B cell (primary cell): ENCODE measurements around the gene ST6GALNAC1. TPM values are rescaled to one million over a fixed set of nuclear protein-coding genes. Genes with fewer than 3 reads are reported as not detected.

Source experiments
- ATAC-seq: fragments of 200-7000 bp; cut with Tn5 transposase; one replicate; pipeline ENCODE4 v1.10.0; 2021; ENCODE audit warnings: low read depth, mild to moderate bottlenecking, moderate number of reproducible peaks, moderate library complexity
- CTCF ChIA-PET: fragments of 350-600 bp; sonication (Branson Sonifier 250); formaldehyde crosslinking; loops from one replicate; lab custom pipeline; 2021; ENCODE audit warnings: antibody characterized with exemption, inconsistent platforms; lab: Charles Lee
- POLR2A ChIA-PET: fragments of 350-600 bp; sonication (Branson Sonifier 250); formaldehyde crosslinking; loops from one replicate; lab custom pipeline; 2021; ENCODE audit warnings: antibody characterized with exemption; lab: Charles Lee
- DNase-seq: peaks from one replicate; pipeline ENCODE4 v3.0.0; 2013
- H2AFZ ChIP-seq: 2 replicates; pipeline ENCODE4 v1.6.1; 2012; ENCODE audit warnings: mild to moderate bottlenecking, low read depth, low read length; ENCODE audit not compliant: insufficient read depth, poor library complexity, severe bottlenecking
- H3K27ac ChIP-seq, 2 donors: 1 replicate in 1 of 2; 2 replicates in 1 of 2; pipeline ENCODE4 v1.5.1; 2012 to 2013; ENCODE audit warnings: low read length in 2 of 2, mild to moderate bottlenecking in 2 of 2, moderate library complexity in 1 of 2
- H3K27me3 ChIP-seq, 4 experiments: fragments of 200-600 bp in 1 of 4; sonication (generic) in 1 of 4; replicated peaks in 1 of 4; 1 replicate in 2 of 4; 2 replicates in 2 of 4; pipeline versions ENCODE4 v1.6.1 to v1.7.0; 2013 to 2016; ENCODE audit warnings: low read length in 3 of 4, mild to moderate bottlenecking in 2 of 4, mixed read lengths in 1 of 4, moderate library complexity in 1 of 4; ENCODE audit not compliant: insufficient read depth in 4 of 4, control insufficient read depth in 3 of 4; ENCODE audit errors: control extremely low read depth in 1 of 4
- H3K36me3 ChIP-seq, 2 experiments: replicated peaks in 1 of 2; 1 replicate in 1 of 2; 2 replicates in 1 of 2; pipeline versions ENCODE4 v1.6.1 to v1.7.1; 2013; ENCODE audit warnings: low read length in 1 of 2; ENCODE audit not compliant: insufficient read depth in 2 of 2, control insufficient read depth in 1 of 2; ENCODE audit errors: control extremely low read depth in 1 of 2, extremely low read depth in 1 of 2
- H3K4me1 ChIP-seq, 2 donors: fragments of 200-600 bp in 1 of 2; sonication (generic) in 1 of 2; 1 replicate in 1 of 2; 2 replicates in 1 of 2; pipeline versions ENCODE4 v1.5.1 to v1.6.1; 2013 to 2017; ENCODE audit warnings: low read length in 2 of 2; ENCODE audit not compliant: control insufficient read depth in 2 of 2, insufficient read depth in 2 of 2
- H3K4me2 ChIP-seq: replicated peaks from 2 replicates; pipeline ENCODE3; 2012; ENCODE audit warnings: mild to moderate bottlenecking, low read depth, low read length; ENCODE audit not compliant: poor library complexity, severe bottlenecking
- H3K4me3 ChIP-seq, 5 experiments: fragments of 200-600 bp in 1 of 5; sonication (generic) in 1 of 5; 1 replicate in 3 of 5; 2 replicates in 2 of 5; pipeline versions ENCODE4 v1.5.1 to v1.7.0; 2011 to 2016; ENCODE audit warnings: low read length in 4 of 5, mild to moderate bottlenecking in 4 of 5, low read depth in 2 of 5, control low read depth in 1 of 5, moderate library complexity in 1 of 5; ENCODE audit not compliant: insufficient read depth in 1 of 5; ENCODE audit errors: control extremely low read depth in 1 of 5, extremely low read depth in 1 of 5
- H3K79me2 ChIP-seq: fragments of 200-600 bp; sonication (generic); one replicate; pipeline ENCODE4 v1.6.0; 2016; ENCODE audit warnings: low read length; ENCODE audit not compliant: control insufficient read depth, insufficient read depth
- H3K9ac ChIP-seq: fragments of 200-600 bp; sonication (generic); 2 replicates; pipeline ENCODE4 v1.6.1; 2017; ENCODE audit warnings: mild to moderate bottlenecking, low read length, moderate library complexity
- H3K9me3 ChIP-seq, 3 donors: one replicate each; pipeline versions ENCODE4 v1.6.1 to v1.7.1; 2013; ENCODE audit warnings: low read length in 2 of 3; ENCODE audit not compliant: control insufficient read depth in 2 of 3, insufficient read depth in 1 of 3; ENCODE audit errors: control extremely low read depth in 1 of 3
- H4K20me1 ChIP-seq: 2 replicates; pipeline ENCODE4 v1.6.0; 2012; ENCODE audit warnings: mild to moderate bottlenecking, low read length; ENCODE audit not compliant: insufficient read depth, control insufficient read depth, poor library complexity, severe bottlenecking
- H3K27ac Mint-ChIP-seq: one replicate; pipeline ENCODE4 v1.8.0; 2021; ENCODE audit warnings: mixed read lengths
- H3K27me3 Mint-ChIP-seq: one replicate; pipeline ENCODE4 v1.8.0; 2021; ENCODE audit warnings: mixed read lengths
- H3K4me1 Mint-ChIP-seq: one replicate; pipeline ENCODE4 v1.8.0; 2021; ENCODE audit warnings: mixed read lengths
- H3K4me3 Mint-ChIP-seq: one replicate; pipeline ENCODE4 v1.8.0; 2021; ENCODE audit warnings: mixed read lengths
- H3K9me3 Mint-ChIP-seq: one replicate; pipeline ENCODE4 v1.8.0; 2022; ENCODE audit warnings: mixed read lengths; ENCODE audit not compliant: insufficient read depth
- CTCF ChIP-seq: fragments of 200-600 bp; IDR thresholded peaks from one replicate; pipeline ENCODE4 v1.8.0; 2022; ENCODE audit warnings: antibody characterized with exemption, mild to moderate bottlenecking
- EZH2 ChIP-seq: IDR thresholded peaks from 2 replicates; pipeline ENCODE4 v1.6.1; 2012; ENCODE audit warnings: borderline replicate concordance, low read depth, mild to moderate bottlenecking, moderate library complexity, low read length; ENCODE audit not compliant: insufficient read depth, poor library complexity, severe bottlenecking
- WGBS: methylation state at CpG from one replicate; pipeline ENCODE4 v1.1.5; 2013; ENCODE audit warnings: missing lambda C conversion rate; ENCODE audit not compliant: insufficient coverage; 5-methylcytosine and 5-hydroxymethylcytosine counted together
- intact Hi-C: fragments of 100-400 bp; cut with micrococcal nuclease; formaldehyde crosslinking; loops from one replicate; pipeline ENCODE4 v1.10.0; 2022
- polyA plus RNA-seq: library from polyadenylated mRNA; depleted of rRNA; stranded (reverse); fragments of >200 nt; gene quantifications from 2 replicates; pipeline ENCODE4 v1.2.3, GENCODE V29; 2012
- total RNA-seq, 2 donors: library from RNA; stranded (reverse); fragments of 120-200 nt in 1 of 2; gene quantifications; 1 replicate in 1 of 2; 2 replicates in 1 of 2; pipeline versions ENCODE4 v1.2.3 to v1.2.4, GENCODE V29; 2013 to 2022

ST6GALNAC1 gene
- total and polyA plus RNA-seq, 2 donors (not counting 1 experiment from before 2014, with no cell fraction given): not detected

GRCh38 chr17:76679239-76679638 lies 35.7 kb upstream of the ST6GALNAC1 start:
- Histone ChIP-seq H3K9me3 (peaks cover 0 to 4% (median 0%) of the 10 kb centered on the region in 3 donors), H3K27me3 (peaks cover 0 to 3% (median 0%) of the 10 kb centered on the region in 4 experiments), H3K4me3 (no peak overlapping the region), H3K4me2 (no peak overlapping the region), H3K9ac (no peak overlapping the region), H4K20me1 (no peaks in the 10 kb centered on the region), H3K36me3 (no peaks in the 10 kb centered on the region), H2AFZ (no peak overlapping the region), H3K4me1 (no peaks in the 10 kb centered on the region), H3K27ac (no peak overlapping the region), H3K79me2 (no peaks in the 10 kb centered on the region)
- no peak overlapping the region for H3K27ac Mint-ChIP-seq
- ChIA-PET CTCF (interaction anchor here (0.7 kb wide), 1 partner anchor 274 kb away, joined by 3 read pairs; no protein-coding TSS in a partner anchor), POLR2A (interaction anchor here (0.6 to 0.7 kb wide), 2 partner anchors 67 to 1672 kb away, joined by 4 to 5 read pairs; no protein-coding TSS in a partner anchor)
- H3K4me3 Mint-ChIP-seq: no peak overlapping the region
- H3K27me3 Mint-ChIP-seq: no peaks in the 10 kb centered on the region
- no peaks in the 10 kb centered on the region for H3K9me3 Mint-ChIP-seq
- 83% methylated on average over 1 of the region's 1 CpG for WGBS
- no peaks in the 10 kb centered on the region for H3K4me1 Mint-ChIP-seq
- no peak for TF ChIP-seq EZH2
- no peak for TF ChIP-seq CTCF
- ATAC-seq (no peak), DNase-seq (no peak)
- intact Hi-C loops: no loop called here

GRCh38 chr17:76678330-76678729 lies 34.8 kb upstream of the ST6GALNAC1 start:
- Histone ChIP-seq H4K20me1 (no peaks in the 10 kb centered on the region), H3K27me3 (peaks cover 0 to 3% (median 0%) of the 10 kb centered on the region in 4 experiments), H3K36me3 (no peaks in the 10 kb centered on the region), H3K4me3 (no peak overlapping the region), H3K79me2 (no peaks in the 10 kb centered on the region), H3K4me2 (no peak overlapping the region), H3K4me1 (no peaks in the 10 kb centered on the region), H3K9ac (no peak overlapping the region), H3K27ac (no peak overlapping the region), H2AFZ (no peak overlapping the region), H3K9me3 (peaks cover 0 to 5% (median 0%) of the 10 kb centered on the region in 3 donors)
- intact Hi-C loops: no loop called here
- ChIA-PET POLR2A (no interaction called here), CTCF (interaction anchor here (0.7 kb wide), 1 partner anchor 273 kb away, joined by 3 read pairs; no protein-coding TSS in a partner anchor)
- H3K4me1 Mint-ChIP-seq: no peaks in the 10 kb centered on the region
- DNase-seq (no peak), ATAC-seq (no peak)
- 37% methylated on average over 12 of the region's 12 CpGs for WGBS
- H3K4me3 Mint-ChIP-seq: no peak overlapping the region
- no peak overlapping the region for H3K27ac Mint-ChIP-seq
- no peaks in the 10 kb centered on the region for H3K27me3 Mint-ChIP-seq
- TF ChIP-seq CTCF (no peak), EZH2 (no peak)
- no peaks in the 10 kb centered on the region for H3K9me3 Mint-ChIP-seq
